Keratinocyte (primary cell): ENCODE data around the gene TSPEAR. TPM values are rescaled to one million over a fixed set of nuclear protein-coding genes. Genes with fewer than 3 reads are reported as not detected.

ENCODE experiments used
- DNase-seq: peaks from one replicate; pipeline ENCODE4 v3.0.0-alpha.2; 2011; ENCODE audit warnings: low read depth, missing footprints, low spot score
- FAIRE-seq: peaks from 2 replicates; lab custom pipeline; 2011; peaks lifted over from hg19 to GRCh38; lab: Jason Lieb, UNC
- H2AFZ ChIP-seq: 2 replicates; pipeline ENCODE4 v1.6.0; 2012; ENCODE audit warnings: low read length, control low read depth, inconsistent platforms; ENCODE audit not compliant: control insufficient read depth
- H3K27ac ChIP-seq: 2 replicates; pipeline ENCODE4 v1.5.1; 2011; ENCODE audit warnings: low read length; ENCODE audit not compliant: control insufficient read depth, insufficient read depth
- H3K27me3 ChIP-seq: 3 replicates; pipeline ENCODE4 v1.6.0; 2011; ENCODE audit warnings: low read length; ENCODE audit not compliant: control insufficient read depth, insufficient read depth; ENCODE audit errors: extremely low read depth
- H3K36me3 ChIP-seq, 2 experiments: 2 replicates in 1 of 2; 3 replicates in 1 of 2; pipeline ENCODE4 v1.5.1; 2011; ENCODE audit warnings: low read length in 2 of 2, mild to moderate bottlenecking in 1 of 2; ENCODE audit not compliant: control insufficient read depth in 2 of 2, insufficient read depth in 2 of 2; ENCODE audit errors: extremely low read depth in 1 of 2
- H3K4me1 ChIP-seq: 3 replicates; pipeline ENCODE4 v1.5.1; 2011; ENCODE audit warnings: low read length; ENCODE audit not compliant: control insufficient read depth, insufficient read depth; ENCODE audit errors: extremely low read depth
- H3K4me2 ChIP-seq: 3 replicates; pipeline ENCODE4 v1.6.0; 2011; ENCODE audit warnings: low read depth, low read length; ENCODE audit not compliant: control insufficient read depth, insufficient read depth; ENCODE audit errors: extremely low read depth
- H3K4me3 ChIP-seq, 3 experiments: fragments of 200-600 bp in 1 of 3; sonication (generic) in 1 of 3; 2 replicates in 2 of 3; 3 replicates in 1 of 3; pipeline ENCODE4 v1.5.1; 2011 to 2016; ENCODE audit warnings: low read length in 3 of 3, mild to moderate bottlenecking in 3 of 3, control low read depth in 2 of 3, inconsistent platforms in 1 of 3, low read depth in 1 of 3, mixed read lengths in 1 of 3, mixed run types in 1 of 3, moderate library complexity in 1 of 3; ENCODE audit not compliant: control insufficient read depth in 2 of 3, insufficient read depth in 2 of 3; ENCODE audit errors: extremely low read depth in 1 of 3
- H3K79me2 ChIP-seq: 2 replicates; pipeline ENCODE4 v1.6.0; 2012; ENCODE audit warnings: low read length; ENCODE audit not compliant: control insufficient read depth, insufficient read depth
- H3K9ac ChIP-seq: 3 replicates; pipeline ENCODE4 v1.6.0; 2011; ENCODE audit warnings: low read length; ENCODE audit not compliant: control insufficient read depth, insufficient read depth; ENCODE audit errors: extremely low read depth
- H3K9me1 ChIP-seq: 3 replicates; pipeline ENCODE4 v1.6.0; 2011; ENCODE audit warnings: low read length; ENCODE audit not compliant: control insufficient read depth, insufficient read depth; ENCODE audit errors: extremely low read depth
- H3K9me3 ChIP-seq: 2 replicates; pipeline ENCODE4 v1.5.1; 2012; ENCODE audit warnings: low read depth, low read length; ENCODE audit not compliant: control insufficient read depth
- H4K20me1 ChIP-seq: 3 replicates; pipeline ENCODE4 v1.6.0; 2011; ENCODE audit warnings: low read length; ENCODE audit not compliant: control insufficient read depth, insufficient read depth; ENCODE audit errors: extremely low read depth
- EZH2 ChIP-seq: IDR thresholded peaks from one replicate; pipeline ENCODE4 v1.6.1; 2012; ENCODE audit warnings: inconsistent platforms, mild to moderate bottlenecking, low read length, moderate library complexity
- dilution Hi-C: fragments of 300-500 bp; cut with MboI; formaldehyde crosslinking; loops from one replicate; pipeline ENCODE4 v1.7.0; 2020; ENCODE audit warnings: low sequenced_read_pairs; ENCODE audit not compliant: extremely low pct_ligation_motif_present
- polyA plus RNA-seq, 5 experiments: library from polyadenylated mRNA; depleted of rRNA in 3 of 5; stranded (reverse) in 3 of 5; stranded (forward) in 1 of 5; unstranded in 1 of 5; fragments of >200 nt; gene quantifications; 1 replicate in 1 of 5; 2 replicates in 3 of 5; 3 replicates in 1 of 5; pipeline versions ENCODE4 v1.2.1 to v1.2.3, GENCODE V29; 2011 to 2012; ENCODE audit warnings: missing spikeins in 2 of 5, low read depth in 1 of 5, low replicate concordance in 1 of 5
- TF ChIP-seq, protein P1 (sequence below), 3 experiments: IDR thresholded peaks in 1 of 3; conservative IDR thresholded peaks in 1 of 3; optimal IDR thresholded peaks in 1 of 3; 2 replicates in 2 of 3; 3 replicates in 1 of 3; pipeline versions ENCODE3 to v1.5.1; 2011; ENCODE audit warnings: low read length in 3 of 3, mild to moderate bottlenecking in 3 of 3, moderate library complexity in 2 of 3, control low read depth in 1 of 3, inconsistent platforms in 1 of 3; ENCODE audit not compliant: insufficient read depth in 2 of 3; ENCODE audit errors: extremely low read depth in 1 of 3

Gene TSPEAR
- polyA plus RNA-seq, 1 donor (not counting 4 experiments of a cell fraction or from before 2014, with no cell fraction given) = 0.12 TPM

DNA sequence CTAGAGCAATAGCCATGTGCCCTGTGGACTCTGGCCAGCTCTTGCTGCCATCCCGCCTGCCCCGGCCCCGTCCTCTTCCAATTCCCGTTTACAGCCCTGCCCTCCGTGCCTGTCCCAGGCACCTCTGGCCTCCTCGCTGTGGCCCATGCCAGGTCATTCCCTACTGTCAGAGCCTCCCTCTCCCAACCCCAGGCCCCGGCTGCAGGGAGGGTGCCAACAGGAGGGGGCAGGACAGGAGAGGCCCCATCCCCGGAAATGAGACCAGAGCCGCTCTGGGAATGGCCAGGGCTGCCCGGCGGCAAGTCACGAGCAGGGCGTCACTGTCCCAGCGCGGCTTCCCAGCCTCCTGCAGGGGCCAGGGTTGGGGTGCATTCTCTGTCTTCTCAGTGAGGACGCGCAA lies 23.5 kb upstream of the TSPEAR start:
- no peak overlapping the region for H3K9ac ChIP-seq
- no peaks in the 10 kb centered on the region for H3K36me3 ChIP-seq
- TF ChIP-seq, protein P1, sequence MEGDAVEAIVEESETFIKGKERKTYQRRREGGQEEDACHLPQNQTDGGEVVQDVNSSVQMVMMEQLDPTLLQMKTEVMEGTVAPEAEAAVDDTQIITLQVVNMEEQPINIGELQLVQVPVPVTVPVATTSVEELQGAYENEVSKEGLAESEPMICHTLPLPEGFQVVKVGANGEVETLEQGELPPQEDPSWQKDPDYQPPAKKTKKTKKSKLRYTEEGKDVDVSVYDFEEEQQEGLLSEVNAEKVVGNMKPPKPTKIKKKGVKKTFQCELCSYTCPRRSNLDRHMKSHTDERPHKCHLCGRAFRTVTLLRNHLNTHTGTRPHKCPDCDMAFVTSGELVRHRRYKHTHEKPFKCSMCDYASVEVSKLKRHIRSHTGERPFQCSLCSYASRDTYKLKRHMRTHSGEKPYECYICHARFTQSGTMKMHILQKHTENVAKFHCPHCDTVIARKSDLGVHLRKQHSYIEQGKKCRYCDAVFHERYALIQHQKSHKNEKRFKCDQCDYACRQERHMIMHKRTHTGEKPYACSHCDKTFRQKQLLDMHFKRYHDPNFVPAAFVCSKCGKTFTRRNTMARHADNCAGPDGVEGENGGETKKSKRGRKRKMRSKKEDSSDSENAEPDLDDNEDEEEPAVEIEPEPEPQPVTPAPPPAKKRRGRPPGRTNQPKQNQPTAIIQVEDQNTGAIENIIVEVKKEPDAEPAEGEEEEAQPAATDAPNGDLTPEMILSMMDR (optimal IDR thresholded peaks at IDR 0.05 in 1 of 3, IDR thresholded peaks at IDR 0.05 in 1 of 3, conservative IDR thresholded peaks at IDR 0.05 in 1 of 3; ENCODE audit: extremely low read depth in 1 of 3, insufficient read depth in 2 of 3, low read length in 3 of 3) = no peak
- no peak for TF ChIP-seq EZH2
- no peaks in the 10 kb centered on the region for H3K9me1 ChIP-seq
- H3K4me1 ChIP-seq = no peaks in the 10 kb centered on the region
- no peak for DNase-seq
- H3K4me2 ChIP-seq = no peak overlapping the region
- no peak for FAIRE-seq
- H3K79me2 ChIP-seq = no peaks in the 10 kb centered on the region
- dilution Hi-C loops = loop anchor here (25.0 kb wide), 1 partner anchor 248 kb away; no protein-coding TSS in a partner anchor
- H3K9me3 ChIP-seq = peaks cover 19% of the 10 kb centered on the region
- H3K27ac ChIP-seq = no peak overlapping the region
- H2AFZ ChIP-seq = no peak overlapping the region
- no peaks in the 10 kb centered on the region for H4K20me1 ChIP-seq
- peaks cover 3% of the 10 kb centered on the region for H3K27me3 ChIP-seq
- no peak overlapping the region for H3K4me3 ChIP-seq

- H3K9ac ChIP-seq = no peak overlapping the region
- H3K9me3 ChIP-seq = peaks cover 15% of the 10 kb centered on the region
- no peaks in the 10 kb centered on the region for H3K79me2 ChIP-seq
- H3K27me3 ChIP-seq = peaks cover 3% of the 10 kb centered on the region
- no peaks in the 10 kb centered on the region for H3K36me3 ChIP-seq
- no peak overlapping the region for H3K4me2 ChIP-seq
- TF ChIP-seq, protein P1 (optimal IDR thresholded peaks at IDR 0.05 in 1 of 3, IDR thresholded peaks at IDR 0.05 in 1 of 3, conservative IDR thresholded peaks at IDR 0.05 in 1 of 3; ENCODE audit: extremely low read depth in 1 of 3, insufficient read depth in 2 of 3, low read length in 3 of 3) = no peak
- no peak for TF ChIP-seq EZH2
- H3K4me3 ChIP-seq = no peak overlapping the region
- H3K4me1 ChIP-seq = no peaks in the 10 kb centered on the region
- FAIRE-seq = no peak
- H2AFZ ChIP-seq = no peak overlapping the region
- no peak overlapping the region for H3K27ac ChIP-seq
- H4K20me1 ChIP-seq = no peaks in the 10 kb centered on the region
- no peaks in the 10 kb centered on the region for H3K9me1 ChIP-seq
- DNase-seq = no peak
- dilution Hi-C loops = loop anchor here (25.0 kb wide), 1 partner anchor 247 kb away; no protein-coding TSS in a partner anchor
Observed at GRCh38 chr21:44734026-44734745, 22.8 kb upstream of the TSPEAR start.
